Psoas muscle (tissue), 8 donors: ENCODE data around the gene PNMA1. TPM values are rescaled to one million over a fixed set of nuclear protein-coding genes. Genes with fewer than 3 reads are reported as not detected.

Experiments used
- ATAC-seq, 4 donors: fragments of 200-7000 bp; cut with Tn5 transposase; one replicate each; pipeline ENCODE4 v1.9.1; 2020; ENCODE audit warnings: moderate library complexity in 3 of 4, mild to moderate bottlenecking in 2 of 4
- DNase-seq, 2 donors: peaks; one replicate each; pipeline ENCODE4 v3.0.0-alpha.2; 2020
- H3K27ac ChIP-seq: fragments of 200-600 bp; one replicate; pipeline ENCODE4 v1.8.0; 2022
- H3K27me3 ChIP-seq, 3 donors: fragments of 200-600 bp in 1 of 3; one replicate each; pipeline versions ENCODE4 v1.6.1 to v1.8.0; 2013 to 2022; ENCODE audit warnings: low read length in 2 of 3, mild to moderate bottlenecking in 2 of 3, moderate library complexity in 1 of 3; ENCODE audit not compliant: insufficient read depth in 3 of 3
- H3K36me3 ChIP-seq, 2 donors: fragments of 200-600 bp in 1 of 2; one replicate each; pipeline versions ENCODE4 v1.6.1 to v1.8.0; 2013 to 2022; ENCODE audit warnings: low read depth in 1 of 2, mild to moderate bottlenecking in 1 of 2, moderate library complexity in 1 of 2; ENCODE audit not compliant: insufficient read depth in 1 of 2
- H3K4me1 ChIP-seq: fragments of 200-600 bp; one replicate; pipeline ENCODE4 v1.8.0; 2022
- H3K4me3 ChIP-seq: fragments of 200-600 bp; one replicate; pipeline ENCODE4 v1.8.0; 2022; ENCODE audit warnings: mild to moderate bottlenecking
- H3K9me3 ChIP-seq: fragments of 200-600 bp; one replicate; pipeline ENCODE4 v1.8.0; 2022
- CTCF ChIP-seq: fragments of 200-600 bp; IDR thresholded peaks from one replicate; pipeline ENCODE4 v1.8.0; 2022; ENCODE audit warnings: antibody characterized with exemption
- WGBS, 3 donors: extraction: QIAGEN DNeasy Blood & Tissue Kit; methylation state at CpG; one replicate each; pipeline versions ENCODE4 v1.1.6 to v1.1.7; 2013; 5-methylcytosine and 5-hydroxymethylcytosine counted together
- intact Hi-C, 2 donors: fragments of 100-400 bp; cut with DNase I; formaldehyde crosslinking; loops; one replicate each; pipeline versions ENCODE4 v1.11.0 to v1.14.2; 2022
- polyA plus RNA-seq, 3 donors: library from polyadenylated mRNA; stranded (reverse); fragments of 200-250 nt; gene quantifications; one replicate each; pipeline ENCODE4 v1.2.3, GENCODE V29; 2013
- total RNA-seq, 4 donors: library from RNA; stranded (reverse); fragmentation: NEBNext Ultra II Directional in 2 of 4; extraction: Animal tissue kit (Norgen Biotek cat#: 25700) in 2 of 4; gene quantifications; one replicate each; pipeline versions ENCODE4 v1.2.1 to v1.2.4, GENCODE V29; 2021 to 2023
- donor health status: healthy with polysubstance abuse.
- donor health status: DM: no; HTN: no; CAD: no; lungs with moderate emphysema.
- donor health status: Bipolar disorder and iron deficiency.
- donor health status: healthy.
- donor health status: DM: yes; HTN: yes; CAD: no.
- donor health status: DM: no; HTN: no; CAD: no.
- donor health status: DM: no; HTN: no; CAD: no.
- donor health status: DM: yes; HTN: yes; CAD: no.

PNMA1 gene
- total and polyA plus RNA-seq, 7 donors = 9.3 to 28.8 (median 19.6) TPM

GRCh38 chr14:73721101-73721821 lies 7.1 kb upstream of the PNMA1 start:
- H3K27ac ChIP-seq = peak overlapping the region; percentile 46
- no peak for ATAC-seq
- no peaks in the 10 kb centered on the region for H3K27me3 ChIP-seq
- intact Hi-C loops = no loop called here
- DNase-seq = no peak
- TF ChIP-seq CTCF = no peak
- no peaks in the 10 kb centered on the region for H3K9me3 ChIP-seq
- H3K4me3 ChIP-seq = no peak overlapping the region
- peaks cover 12 to 81% of the 10 kb centered on the region in 2 donors for H3K36me3 ChIP-seq
- H3K4me1 ChIP-seq = peaks cover 43% of the 10 kb centered on the region
- WGBS, 3 donors = 78 to 80% (median 78%) methylated on average over 12 of the region's 12 CpGs

DNA sequence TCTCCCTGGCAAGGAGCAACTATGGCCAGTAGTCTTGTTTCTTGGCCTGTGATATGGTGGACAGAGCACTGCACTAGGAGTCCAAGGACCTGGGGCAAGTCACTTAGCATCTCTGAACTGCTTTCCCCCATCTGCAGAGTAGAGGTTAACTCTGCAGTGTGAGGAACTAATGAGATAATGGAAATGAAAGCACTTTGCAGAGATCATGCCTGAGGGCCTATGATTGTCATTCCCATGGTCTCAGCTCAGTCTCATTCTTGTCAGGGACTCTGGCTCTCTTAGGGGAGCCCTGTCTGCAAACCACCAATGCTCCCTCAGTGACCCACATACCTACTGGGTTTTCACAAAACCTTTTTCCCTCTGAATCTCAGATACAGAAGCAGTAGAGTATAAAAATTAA lies 6.5 kb upstream of the PNMA1 start:
- ATAC-seq = no peak
- intact Hi-C loops = no loop called here

GRCh38 chr14:73719791-73720190 lies 5.6 kb upstream of the PNMA1 start:
- Histone ChIP-seq H3K27ac (no peak overlapping the region), H3K27me3 (no peaks in the 10 kb centered on the region), H3K36me3 (peaks cover 12 to 81% of the 10 kb centered on the region in 2 donors), H3K9me3 (no peaks in the 10 kb centered on the region), H3K4me3 (no peak overlapping the region), H3K4me1 (peaks cover 28% of the 10 kb centered on the region)
- ATAC-seq (no peak), DNase-seq (no peak)
- TF ChIP-seq CTCF = no peak
- intact Hi-C loops = no loop called here
- WGBS, 3 donors = 86 to 90% (median 87%) methylated on average over 8 of the region's 8 CpGs

More for the DNA sequence above, 6.5 kb upstream of the PNMA1 start:
- Histone ChIP-seq H3K9me3 (no peaks in the 10 kb centered on the region), H3K4me1 (peaks cover 36% of the 10 kb centered on the region), H3K27ac (peak overlapping the region; percentile 46), H3K36me3 (peaks cover 12 to 83% of the 10 kb centered on the region in 2 donors), H3K27me3 (no peaks in the 10 kb centered on the region), H3K4me3 (no peak overlapping the region)
- DNase-seq = no peak
- TF ChIP-seq CTCF = no peak

DNA sequence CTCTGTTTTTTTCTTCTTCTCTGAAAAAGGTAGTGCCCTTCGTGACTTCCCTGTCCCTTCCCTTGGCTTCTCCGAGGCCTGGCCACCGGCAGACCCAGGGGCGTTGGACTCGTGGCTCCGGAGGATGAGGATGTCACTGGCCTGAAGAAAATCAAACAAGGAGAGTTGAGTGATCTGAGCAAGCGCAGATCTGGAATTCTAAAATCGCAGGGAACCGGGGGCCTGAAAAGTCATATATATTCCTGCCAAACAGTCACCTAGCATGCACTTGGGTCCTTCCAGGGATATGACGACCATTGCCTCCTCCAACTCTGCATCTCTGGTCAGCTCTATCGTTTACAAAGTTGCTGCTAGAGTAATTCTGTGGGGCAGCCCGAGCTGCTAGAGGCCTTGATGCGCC lies 5.2 kb upstream of the PNMA1 start:
- intact Hi-C loops = no loop called here
- 89 to 90% (median 90%) methylated on average over 13 of the region's 13 CpGs for WGBS, 3 donors
- H3K4me3 ChIP-seq = no peak overlapping the region
- H3K27ac ChIP-seq = no peak overlapping the region
- no peaks in the 10 kb centered on the region for H3K27me3 ChIP-seq
- TF ChIP-seq CTCF = no peak
- DNase-seq = no peak
- no peak for ATAC-seq
- peaks cover 27% of the 10 kb centered on the region for H3K4me1 ChIP-seq
- H3K36me3 ChIP-seq = peaks cover 12 to 81% of the 10 kb centered on the region in 2 donors
- no peaks in the 10 kb centered on the region for H3K9me3 ChIP-seq
